Type B pancreatic cell (in vitro differentiated cells): ENCODE measurements around the gene EFEMP2. TPM values are rescaled to one million over a fixed set of nuclear protein-coding genes. Genes with fewer than 3 reads are reported as not detected.
A peak's percentile ranks its signal among the peaks of the same experiment; 100 is the strongest.

Experiments used
- DNase-seq: peaks from one replicate; pipeline ENCODE4 v3.0.0; 2021; ENCODE audit warnings: mixed read lengths; ENCODE audit not compliant: unreplicated experiment; ENCODE audit errors: extremely low spot score
- H3K27ac Mint-ChIP-seq: 2 replicates; pipeline ENCODE4 v1.8.0; 2021; ENCODE audit warnings: mild to moderate bottlenecking, mixed read lengths
- H3K27me3 Mint-ChIP-seq: 2 replicates; pipeline ENCODE4 v1.8.0; 2021; ENCODE audit warnings: mixed read lengths
- H3K36me3 Mint-ChIP-seq: 2 replicates; pipeline ENCODE4 v1.8.0; 2021; ENCODE audit warnings: mixed read lengths
- H3K4me1 Mint-ChIP-seq: one replicate; pipeline ENCODE4 v1.8.0; 2021; ENCODE audit warnings: mixed read lengths; ENCODE audit not compliant: unreplicated experiment
- H3K4me3 Mint-ChIP-seq: 2 replicates; pipeline ENCODE4 v1.8.0; 2021; ENCODE audit warnings: mild to moderate bottlenecking, mixed read lengths
- H3K9me3 Mint-ChIP-seq: 2 replicates; pipeline ENCODE4 v1.8.0; 2021; ENCODE audit warnings: mixed read lengths
- total RNA-seq: library from RNA; stranded (reverse); gene quantifications from 2 replicates; pipeline ENCODE4 v1.2.1, GENCODE V29; 2021; ENCODE audit warnings: low replicate concordance
- TF ChIP-seq, protein P1 (sequence below): fragments of 200-600 bp; sonication (generic); conservative IDR thresholded peaks from 2 replicates; pipeline ENCODE4 v1.5.0; 2021; ENCODE audit warnings: antibody characterized with exemption, mild to moderate bottlenecking

Gene EFEMP2
- total RNA-seq, 1 donor from 2014 or later, result 24.5 TPM

DNA sequence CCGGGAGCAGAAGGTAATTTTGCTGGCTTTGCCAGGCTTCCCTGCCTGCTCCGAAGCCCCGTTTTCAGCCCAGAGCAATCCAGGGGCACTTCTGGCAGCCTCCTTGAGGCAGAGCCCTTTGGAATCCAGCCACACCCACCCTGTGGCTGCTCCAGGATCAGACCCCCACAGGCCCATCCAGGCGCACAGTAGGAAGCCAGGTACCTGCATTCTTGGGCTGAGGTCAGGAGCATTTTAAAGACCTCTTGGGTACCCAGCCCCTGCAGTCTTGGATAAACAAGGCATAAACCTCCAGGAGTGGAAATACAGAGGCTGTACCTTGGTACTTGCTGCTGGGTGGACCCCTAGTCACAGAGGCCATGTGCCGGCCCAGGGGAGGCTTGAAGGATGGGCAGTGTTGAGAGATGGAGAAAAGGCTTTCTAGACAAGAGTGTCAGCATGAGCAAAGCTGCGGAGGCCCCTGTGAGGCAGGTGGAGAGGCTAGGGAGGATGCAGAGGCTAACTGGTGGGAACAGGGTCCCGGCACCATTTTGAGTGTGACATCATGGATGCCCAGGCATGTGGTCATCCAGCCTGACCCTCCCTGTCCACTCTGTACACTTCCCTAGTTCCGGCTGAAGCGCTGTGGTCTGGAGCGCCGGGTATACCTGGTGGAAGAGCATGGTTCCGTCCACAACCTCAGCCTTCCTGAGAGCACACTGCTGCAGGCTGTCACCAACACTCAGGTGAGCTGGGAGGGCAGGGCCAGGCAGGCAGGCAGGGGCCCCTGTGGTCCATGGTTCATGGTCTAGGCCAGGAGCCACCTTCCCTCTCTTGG is 8.5 kb downstream of the EFEMP2 start:
- no peak for DNase-seq
- Mint-ChIP-seq H3K27me3 (no peaks in the 10 kb centered on the region), H3K36me3 (peaks cover 4% of the 10 kb centered on the region), H3K27ac (no peak overlapping the region), H3K9me3 (no peaks in the 10 kb centered on the region), H3K4me3 (no peak overlapping the region), H3K4me1 (peaks cover 21% of the 10 kb centered on the region)
- TF ChIP-seq, protein P1, sequence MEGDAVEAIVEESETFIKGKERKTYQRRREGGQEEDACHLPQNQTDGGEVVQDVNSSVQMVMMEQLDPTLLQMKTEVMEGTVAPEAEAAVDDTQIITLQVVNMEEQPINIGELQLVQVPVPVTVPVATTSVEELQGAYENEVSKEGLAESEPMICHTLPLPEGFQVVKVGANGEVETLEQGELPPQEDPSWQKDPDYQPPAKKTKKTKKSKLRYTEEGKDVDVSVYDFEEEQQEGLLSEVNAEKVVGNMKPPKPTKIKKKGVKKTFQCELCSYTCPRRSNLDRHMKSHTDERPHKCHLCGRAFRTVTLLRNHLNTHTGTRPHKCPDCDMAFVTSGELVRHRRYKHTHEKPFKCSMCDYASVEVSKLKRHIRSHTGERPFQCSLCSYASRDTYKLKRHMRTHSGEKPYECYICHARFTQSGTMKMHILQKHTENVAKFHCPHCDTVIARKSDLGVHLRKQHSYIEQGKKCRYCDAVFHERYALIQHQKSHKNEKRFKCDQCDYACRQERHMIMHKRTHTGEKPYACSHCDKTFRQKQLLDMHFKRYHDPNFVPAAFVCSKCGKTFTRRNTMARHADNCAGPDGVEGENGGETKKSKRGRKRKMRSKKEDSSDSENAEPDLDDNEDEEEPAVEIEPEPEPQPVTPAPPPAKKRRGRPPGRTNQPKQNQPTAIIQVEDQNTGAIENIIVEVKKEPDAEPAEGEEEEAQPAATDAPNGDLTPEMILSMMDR, result no peak

DNA sequence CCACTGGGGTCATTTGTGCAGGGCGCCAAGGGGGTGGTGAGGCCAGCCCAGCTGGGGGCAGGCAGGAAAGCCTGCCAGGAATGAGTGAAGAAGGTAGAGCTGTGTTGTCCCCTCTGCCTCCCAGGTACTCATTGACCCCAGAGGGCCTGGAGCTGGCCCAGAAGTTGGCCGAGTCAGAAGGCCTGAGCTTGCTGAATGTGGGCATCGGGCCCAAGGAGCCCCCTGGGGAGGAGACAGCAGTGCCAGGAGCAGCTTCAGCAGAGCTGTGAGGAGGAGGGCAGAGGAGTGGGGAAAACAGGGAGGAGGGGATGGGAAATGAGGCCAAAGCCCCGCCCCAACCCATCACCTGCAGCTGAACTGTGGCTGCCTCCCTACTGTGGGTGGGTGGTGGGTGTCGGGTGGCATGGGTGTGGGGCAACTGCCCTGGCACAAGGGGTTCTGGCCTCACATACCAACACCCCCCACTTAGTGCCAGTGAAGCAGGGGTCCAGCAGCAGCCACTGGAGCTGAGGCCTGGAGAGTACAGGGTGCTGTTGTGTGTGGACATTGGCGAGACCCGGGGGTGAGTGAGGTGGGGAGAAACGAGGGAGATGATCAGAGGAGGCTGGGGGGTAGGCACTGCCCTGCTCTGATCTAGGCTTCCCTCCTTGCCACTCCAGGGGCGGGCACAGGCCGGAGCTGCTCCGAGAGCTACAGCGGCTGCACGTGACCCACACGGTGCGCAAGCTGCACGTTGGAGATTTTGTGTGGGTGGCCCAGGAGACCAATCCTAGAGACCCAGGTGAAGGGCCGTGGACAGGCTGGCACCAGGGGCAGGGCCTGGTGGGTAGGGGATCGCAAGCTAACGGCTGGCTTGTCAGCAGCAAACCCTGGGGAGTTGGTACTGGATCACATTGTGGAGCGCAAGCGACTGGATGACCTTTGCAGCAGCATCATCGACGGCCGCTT is 9.4 kb downstream of the EFEMP2 start:
- Mint-ChIP-seq H3K9me3 (no peaks in the 10 kb centered on the region), H3K4me3 (peak overlapping the region; percentile 68), H3K4me1 (peaks cover 21% of the 10 kb centered on the region), H3K27me3 (no peaks in the 10 kb centered on the region), H3K36me3 (peaks cover 4% of the 10 kb centered on the region), H3K27ac (peak overlapping the region; percentile 71)
- TF ChIP-seq, protein P1, result no peak
- DNase-seq, result no peak

DNA sequence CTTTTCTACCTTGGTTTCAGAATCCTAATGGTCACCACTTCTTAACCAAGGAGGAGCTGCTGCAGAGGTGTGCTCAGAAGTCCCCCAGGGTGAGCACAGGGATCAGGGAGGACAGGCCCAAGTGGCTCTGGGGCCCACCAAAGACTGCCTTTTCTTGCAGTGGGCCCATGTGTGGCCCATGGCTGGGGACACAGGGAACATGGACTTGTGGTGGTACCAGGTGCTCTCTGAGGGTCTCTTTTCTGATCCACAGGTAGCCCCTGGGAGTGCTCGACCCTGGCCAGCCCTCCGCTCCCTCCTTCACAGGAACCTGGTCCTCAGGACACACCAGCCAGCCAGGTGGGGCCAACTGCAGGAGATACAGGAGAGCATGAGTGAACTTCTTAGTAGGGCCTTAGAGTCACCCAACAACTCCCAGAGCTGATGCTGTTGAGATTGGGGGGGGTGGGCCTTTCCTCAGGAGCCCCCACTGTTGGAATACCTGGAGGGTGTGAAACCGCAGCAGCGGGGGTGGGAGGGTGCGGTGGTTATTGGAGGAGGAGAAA is 10.3 kb downstream of the EFEMP2 start:
- Mint-ChIP-seq H3K36me3 (peaks cover 4% of the 10 kb centered on the region), H3K4me3 (peak overlapping the region; percentile 68), H3K27me3 (no peaks in the 10 kb centered on the region), H3K9me3 (no peaks in the 10 kb centered on the region), H3K4me1 (peaks cover 15% of the 10 kb centered on the region), H3K27ac (peak overlapping the region; percentile 71)
- no peak for DNase-seq
- TF ChIP-seq, protein P1, result no peak

DNA sequence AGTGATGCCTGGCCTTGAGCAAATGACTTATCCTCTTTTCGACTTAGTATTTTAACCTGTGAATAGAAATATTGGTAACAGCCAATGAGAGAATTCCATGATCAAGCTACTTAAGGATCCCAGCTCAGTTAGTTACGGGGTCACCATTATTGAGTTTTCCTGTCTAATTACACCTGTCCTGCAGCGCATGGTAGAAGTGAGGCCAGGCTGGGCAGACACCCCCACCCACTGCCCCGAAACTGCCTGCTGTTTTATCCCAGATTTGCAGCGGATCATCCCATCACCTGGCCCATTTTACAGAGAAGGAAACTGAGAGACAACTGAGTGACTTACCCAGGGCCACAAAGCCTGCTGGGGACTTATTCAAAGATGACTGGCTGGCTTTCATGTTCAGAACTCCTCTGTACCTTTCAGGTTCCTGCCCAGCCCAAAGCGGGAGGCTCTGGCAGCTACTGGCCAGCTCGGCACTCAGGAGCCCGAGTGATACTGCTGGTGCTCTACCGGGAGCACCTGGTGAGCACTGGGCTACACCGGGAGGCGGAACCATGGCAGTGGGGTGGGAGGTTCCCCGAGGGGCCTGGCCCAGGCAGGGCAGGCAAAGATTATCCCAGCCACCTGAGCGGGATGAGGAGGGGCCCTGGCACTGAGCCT is 10.9 kb downstream of the EFEMP2 start:
- peaks cover 16% of the 10 kb centered on the region for H3K4me1 Mint-ChIP-seq
- H3K27ac Mint-ChIP-seq, result peak overlapping the region; percentile 97
- DNase-seq, result no peak
- TF ChIP-seq, protein P1, result no peak
- peak overlapping the region; percentile 90 for H3K4me3 Mint-ChIP-seq
- H3K9me3 Mint-ChIP-seq, result no peaks in the 10 kb centered on the region
- H3K27me3 Mint-ChIP-seq, result no peaks in the 10 kb centered on the region
- H3K36me3 Mint-ChIP-seq, result peaks cover 7% of the 10 kb centered on the region

DNA sequence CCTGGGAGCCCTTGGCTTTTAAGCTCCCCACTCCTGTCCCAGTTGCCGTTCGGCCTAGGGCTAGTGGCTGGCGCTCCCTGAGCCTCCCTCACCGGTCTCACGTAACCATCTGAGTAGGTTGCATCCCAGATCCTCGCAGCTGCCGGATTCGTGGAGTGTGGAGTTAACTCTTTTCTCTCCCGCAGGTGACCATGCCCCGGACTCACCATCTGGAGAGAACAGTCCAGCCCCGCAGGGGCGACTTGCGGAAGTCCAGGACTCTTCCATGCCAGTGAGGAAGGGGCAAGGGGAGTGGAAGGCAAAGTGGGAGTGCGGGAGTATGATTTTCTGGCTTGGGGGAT is 11.5 kb downstream of the EFEMP2 start:
- peaks cover 21% of the 10 kb centered on the region for H3K4me1 Mint-ChIP-seq
- H3K9me3 Mint-ChIP-seq, result no peaks in the 10 kb centered on the region
- H3K27ac Mint-ChIP-seq, result peak overlapping the region; percentile 97
- TF ChIP-seq, protein P1, result no peak
- H3K36me3 Mint-ChIP-seq, result peaks cover 12% of the 10 kb centered on the region
- no peaks in the 10 kb centered on the region for H3K27me3 Mint-ChIP-seq
- peak overlapping the region; percentile 90 for H3K4me3 Mint-ChIP-seq
- no peak for DNase-seq
